Ascending aorta (tissue), 2 donors: ENCODE measurements around the gene FNTB. TPM values are rescaled to one million over a fixed set of nuclear protein-coding genes. Genes with fewer than 3 reads are reported as not detected.
"Not testable (repeated sequence)": the region's sequence is repeated elsewhere in the genome, so short reads cannot be mapped to it uniquely, and the experiment has no call there.

Experiments
- DNase-seq, 2 donors: peaks; one replicate each; pipeline ENCODE4 v3.0.0-alpha.2; 2019; ENCODE audit warnings: low spot score in 2 of 2
- H3K27ac ChIP-seq, 2 donors: fragments of 200-600 bp; sonication (generic); one replicate each; pipeline ENCODE4 v1.5.1; 2016 to 2017; ENCODE audit warnings: mild to moderate bottlenecking in 1 of 2
- H3K27me3 ChIP-seq: fragments of 200-600 bp; sonication (generic); one replicate; pipeline ENCODE4 v1.5.1; 2017
- H3K36me3 ChIP-seq, 2 donors: fragments of 200-600 bp; sonication (generic); one replicate each; pipeline ENCODE4 v1.5.1; 2016
- H3K4me1 ChIP-seq, 2 donors: fragments of 200-600 bp; sonication (generic); one replicate each; pipeline ENCODE4 v1.5.1; 2016 to 2017; ENCODE audit warnings: mild to moderate bottlenecking in 1 of 2
- H3K4me3 ChIP-seq, 2 donors: fragments of 200-600 bp; sonication (generic); one replicate each; pipeline ENCODE4 v1.5.1; 2016 to 2017; ENCODE audit warnings: mild to moderate bottlenecking in 1 of 2
- H3K9me3 ChIP-seq, 2 donors: fragments of 200-600 bp; sonication (generic); one replicate each; pipeline ENCODE4 v1.5.1; 2016
- intact Hi-C: fragments of 100-400 bp; cut with DNase I; formaldehyde crosslinking; loops from one replicate; pipeline ENCODE4 v1.15.1; 2023
- total RNA-seq: library from RNA; depleted of rRNA; stranded (reverse); fragments of >200 nt; gene quantifications from one replicate; pipeline ENCODE4 v1.1.0, GENCODE V29; 2016
- TF ChIP-seq, protein P1 (sequence below), 3 experiments: fragments of 200-600 bp in 2 of 3; fragments of 450-650 bp in 1 of 3; sonication (generic) in 2 of 3; IDR thresholded peaks; one replicate each; pipeline ENCODE4 v1.5.1; 2016 to 2019; ENCODE audit warnings: antibody characterized with exemption in 3 of 3, mild to moderate bottlenecking in 1 of 3, moderate library complexity in 1 of 3

FNTB gene
- total RNA-seq, 1 donor from 2014 or later = 13.9 TPM

- DNase-seq = no peak
- H3K9me3 ChIP-seq = no peaks in the 10 kb centered on the region
- no peaks in the 10 kb centered on the region for H3K27me3 ChIP-seq
- H3K4me3 ChIP-seq = no peak overlapping the region
- TF ChIP-seq, protein P1, sequence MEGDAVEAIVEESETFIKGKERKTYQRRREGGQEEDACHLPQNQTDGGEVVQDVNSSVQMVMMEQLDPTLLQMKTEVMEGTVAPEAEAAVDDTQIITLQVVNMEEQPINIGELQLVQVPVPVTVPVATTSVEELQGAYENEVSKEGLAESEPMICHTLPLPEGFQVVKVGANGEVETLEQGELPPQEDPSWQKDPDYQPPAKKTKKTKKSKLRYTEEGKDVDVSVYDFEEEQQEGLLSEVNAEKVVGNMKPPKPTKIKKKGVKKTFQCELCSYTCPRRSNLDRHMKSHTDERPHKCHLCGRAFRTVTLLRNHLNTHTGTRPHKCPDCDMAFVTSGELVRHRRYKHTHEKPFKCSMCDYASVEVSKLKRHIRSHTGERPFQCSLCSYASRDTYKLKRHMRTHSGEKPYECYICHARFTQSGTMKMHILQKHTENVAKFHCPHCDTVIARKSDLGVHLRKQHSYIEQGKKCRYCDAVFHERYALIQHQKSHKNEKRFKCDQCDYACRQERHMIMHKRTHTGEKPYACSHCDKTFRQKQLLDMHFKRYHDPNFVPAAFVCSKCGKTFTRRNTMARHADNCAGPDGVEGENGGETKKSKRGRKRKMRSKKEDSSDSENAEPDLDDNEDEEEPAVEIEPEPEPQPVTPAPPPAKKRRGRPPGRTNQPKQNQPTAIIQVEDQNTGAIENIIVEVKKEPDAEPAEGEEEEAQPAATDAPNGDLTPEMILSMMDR (IDR thresholded peaks at IDR 0.05) = no peak
- H3K27ac ChIP-seq = no peak overlapping the region
- intact Hi-C loops = no loop called here
- peaks cover 0 to 11% of the 10 kb centered on the region in 2 donors for H3K4me1 ChIP-seq
- H3K36me3 ChIP-seq = peaks cover 24 to 52% of the 10 kb centered on the region in 2 donors
Measured at GRCh38 chr14:65079201-65079600, 92.5 kb downstream of the FNTB start.

DNA sequence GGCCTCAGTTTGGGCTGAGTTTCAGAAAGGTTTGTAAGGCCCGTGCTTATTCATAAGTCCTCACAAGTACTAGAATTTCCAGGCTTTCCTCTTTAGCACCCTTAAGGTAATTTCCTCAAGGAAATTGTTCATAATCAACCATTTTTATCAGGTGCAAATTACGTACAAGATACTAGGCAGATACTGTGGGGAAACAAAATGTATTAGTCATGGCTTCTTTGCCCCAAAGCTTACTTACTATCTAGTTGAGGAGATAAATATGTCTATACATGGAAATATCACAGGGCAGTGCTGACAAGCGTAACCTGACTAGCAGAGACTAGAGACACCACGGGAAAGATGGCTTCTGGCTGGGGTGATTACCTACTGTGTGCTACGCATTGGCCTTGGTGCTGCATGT lies 93.1 kb downstream of the FNTB start:
- intact Hi-C loops = no loop called here
- TF ChIP-seq, protein P1 (IDR thresholded peaks at IDR 0.05) = no peak
- H3K27ac ChIP-seq = no peak overlapping the region
- H3K27me3 ChIP-seq = no peaks in the 10 kb centered on the region
- H3K4me3 ChIP-seq = no peak overlapping the region
- peaks cover 0 to 5% of the 10 kb centered on the region in 2 donors for H3K4me1 ChIP-seq
- H3K36me3 ChIP-seq = peaks cover 24 to 54% of the 10 kb centered on the region in 2 donors
- H3K9me3 ChIP-seq = no peaks in the 10 kb centered on the region
- no peak for DNase-seq

GRCh38 chr14:65080960-65081747 lies 94.5 kb downstream of the FNTB start:
- Histone ChIP-seq H3K36me3 (peaks cover 17 to 55% of the 10 kb centered on the region in 2 donors), H3K4me3 (no peak overlapping the region), H3K27ac (no peak overlapping the region), H3K9me3 (no peaks in the 10 kb centered on the region), H3K27me3 (no peaks in the 10 kb centered on the region), H3K4me1 (peaks cover 0 to 5% of the 10 kb centered on the region in 2 donors)
- TF ChIP-seq, protein P1 (IDR thresholded peaks at IDR 0.05) = no peak
- no peak for DNase-seq
- intact Hi-C loops = no loop called here

DNA sequence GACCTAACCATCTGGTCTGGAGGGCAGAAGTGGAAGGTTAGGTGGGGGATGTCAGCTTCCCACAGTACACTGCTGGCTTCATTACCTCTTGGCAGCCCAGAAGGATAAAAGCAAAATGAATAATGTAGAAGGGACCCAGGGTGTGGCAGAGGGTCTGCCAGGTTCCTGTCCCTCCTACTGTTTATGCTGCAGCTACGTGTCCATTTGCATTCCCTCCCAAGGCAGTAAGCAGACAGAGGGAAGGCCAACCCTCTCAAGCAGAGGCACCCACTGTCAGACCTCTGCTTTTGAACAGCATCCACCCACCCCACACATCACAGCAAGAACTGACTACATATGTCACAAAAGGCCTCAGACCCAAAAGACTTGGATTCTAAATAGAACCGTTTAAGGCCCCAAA lies 96.2 kb downstream of the FNTB start:
- H3K27ac ChIP-seq = no peak overlapping the region
- intact Hi-C loops = no loop called here
- no peaks in the 10 kb centered on the region for H3K27me3 ChIP-seq
- peaks cover 0 to 5% of the 10 kb centered on the region in 2 donors for H3K4me1 ChIP-seq
- no peak for DNase-seq
- no peak overlapping the region for H3K4me3 ChIP-seq
- TF ChIP-seq, protein P1 (IDR thresholded peaks at IDR 0.05) = no peak
- H3K36me3 ChIP-seq = peaks cover 16 to 55% of the 10 kb centered on the region in 2 donors
- H3K9me3 ChIP-seq = no peaks in the 10 kb centered on the region

GRCh38 chr14:65084554-65085505 lies 98.1 kb downstream of the FNTB start:
- no peak overlapping the region for H3K4me3 ChIP-seq
- peaks cover 0 to 3% of the 10 kb centered on the region in 2 donors for H3K4me1 ChIP-seq
- H3K27ac ChIP-seq = no peak overlapping the region

GRCh38 chr14:65086686-65087085 lies 100.0 kb downstream of the FNTB start:
- DNase-seq, intact Hi-C loops, H3K27me3 ChIP-seq, H3K9me3 ChIP-seq, H3K27ac ChIP-seq, H3K4me1 ChIP-seq, H3K4me3 ChIP-seq: not testable (repeated sequence)
- peaks cover 50 to 70% of the 10 kb centered on the region in 2 donors for H3K36me3 ChIP-seq

More at GRCh38 chr14:65084554-65085505, 98.1 kb downstream of the FNTB start:
- no peaks in the 10 kb centered on the region for H3K27me3 ChIP-seq
- DNase-seq = no peak
- peaks cover 33 to 58% of the 10 kb centered on the region in 2 donors for H3K36me3 ChIP-seq
- intact Hi-C loops = no loop called here
- TF ChIP-seq, protein P1 (IDR thresholded peaks at IDR 0.05) = no peak
- H3K9me3 ChIP-seq = no peaks in the 10 kb centered on the region

DNA sequence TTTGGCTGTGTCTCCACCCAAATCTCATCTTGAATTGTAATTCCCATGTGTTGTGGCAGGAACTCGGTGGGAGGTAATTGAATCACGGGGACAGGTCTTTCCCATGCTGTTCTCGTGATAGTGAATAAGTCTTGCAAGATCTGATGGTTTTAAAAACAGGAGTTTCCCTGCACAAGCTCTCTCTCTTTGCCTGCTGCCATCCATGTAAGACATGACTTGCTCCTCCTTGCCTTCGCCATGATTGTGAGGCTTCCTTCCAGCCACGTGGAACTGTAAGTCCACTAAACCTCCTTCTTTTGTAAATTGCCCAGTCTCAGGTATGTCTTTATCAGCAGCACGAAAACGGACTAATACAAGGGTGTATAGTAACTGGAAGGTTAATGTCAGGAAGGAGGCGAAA lies 101.1 kb downstream of the FNTB start:
- H3K9me3 ChIP-seq, H3K4me1 ChIP-seq, H3K27me3 ChIP-seq, H3K4me3 ChIP-seq, DNase-seq, H3K27ac ChIP-seq, intact Hi-C loops: not testable (repeated sequence)
- H3K36me3 ChIP-seq = peaks cover 58 to 76% of the 10 kb centered on the region in 2 donors
